KOPT-K1 (cell line): ENCODE results near the gene ATXN1.
"Not testable (repeated sequence)": the region's sequence is repeated elsewhere in the genome, so short reads cannot be mapped to it uniquely, and the experiment has no call there.

Experiments used
- H3K27ac ChIP-seq: fragments of 200-600 bp; sonication (generic); 2 replicates; pipeline ENCODE4 v1.5.1; 2016; ENCODE audit warnings: antibody characterized with exemption, mild to moderate bottlenecking, low read depth, low read length; ENCODE audit not compliant: poor library complexity, severe bottlenecking
- H3K36me3 ChIP-seq: fragments of 200-600 bp; sonication (generic); 2 replicates; pipeline ENCODE4 v1.5.1; 2017; ENCODE audit warnings: antibody characterized with exemption, mild to moderate bottlenecking, low read length, moderate library complexity; ENCODE audit not compliant: insufficient read depth
- H3K9me3 ChIP-seq: fragments of 200-600 bp; sonication (generic); 2 replicates; pipeline ENCODE4 v1.5.1; 2017; ENCODE audit warnings: antibody characterized with exemption, low read length, mild to moderate bottlenecking; ENCODE audit not compliant: insufficient read depth, poor library complexity, severe bottlenecking

Gene ATXN1

DNA sequence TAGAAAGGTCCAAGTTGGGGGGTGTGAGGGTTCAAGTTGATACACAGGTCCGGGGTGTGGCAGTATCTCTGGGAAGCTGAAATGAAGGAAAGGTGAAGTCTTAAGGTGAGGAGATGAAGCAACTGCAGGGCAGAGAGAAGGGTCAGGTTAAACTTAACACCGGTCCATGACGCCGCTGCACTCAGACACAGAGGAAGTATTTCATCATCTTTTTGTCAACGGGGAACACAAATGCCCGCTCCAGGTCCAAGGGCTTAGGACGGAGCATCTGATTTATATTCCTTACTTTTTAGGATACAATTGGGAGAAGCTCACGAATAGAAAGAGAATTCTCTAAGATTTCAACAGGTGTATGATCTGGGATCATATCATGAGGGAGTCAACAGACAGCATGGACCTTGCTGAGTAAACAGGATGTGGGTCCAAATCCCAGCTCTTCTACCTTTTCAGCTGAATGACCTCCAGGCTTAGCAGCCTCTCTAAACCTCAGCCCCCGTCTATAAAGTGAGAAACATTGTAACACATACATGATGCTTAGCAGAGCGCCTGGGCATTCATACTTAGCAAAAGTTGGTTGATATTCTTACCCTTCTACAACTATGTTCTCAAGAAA lies 197.5 kb downstream of the ATXN1 start:
- no peak overlapping the region for H3K27ac ChIP-seq
- H3K9me3 ChIP-seq = no peaks in the 10 kb centered on the region
- H3K36me3 ChIP-seq = no peaks in the 10 kb centered on the region

DNA sequence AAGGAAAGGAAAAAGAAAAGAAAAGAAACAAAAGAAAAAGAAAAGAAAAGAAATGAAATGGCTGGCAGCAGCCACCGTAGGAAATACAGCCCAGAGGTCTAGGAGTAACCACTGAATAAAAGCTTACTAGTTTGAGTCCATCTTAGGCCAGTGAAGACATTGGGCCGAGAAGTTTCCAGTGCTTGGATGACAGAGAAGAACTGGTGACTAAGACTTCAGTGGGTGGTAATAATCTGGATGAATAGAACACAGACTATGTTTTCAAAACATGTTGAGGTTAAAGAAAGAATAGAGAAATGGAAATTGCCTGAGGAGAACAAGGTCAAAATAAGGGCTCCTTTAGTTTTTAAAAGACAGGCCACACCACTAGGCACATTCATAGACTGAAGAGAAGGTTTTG lies 198.8 kb downstream of the ATXN1 start:
- H3K36me3 ChIP-seq = no peaks in the 10 kb centered on the region
- no peaks in the 10 kb centered on the region for H3K9me3 ChIP-seq
- no peak overlapping the region for H3K27ac ChIP-seq

DNA sequence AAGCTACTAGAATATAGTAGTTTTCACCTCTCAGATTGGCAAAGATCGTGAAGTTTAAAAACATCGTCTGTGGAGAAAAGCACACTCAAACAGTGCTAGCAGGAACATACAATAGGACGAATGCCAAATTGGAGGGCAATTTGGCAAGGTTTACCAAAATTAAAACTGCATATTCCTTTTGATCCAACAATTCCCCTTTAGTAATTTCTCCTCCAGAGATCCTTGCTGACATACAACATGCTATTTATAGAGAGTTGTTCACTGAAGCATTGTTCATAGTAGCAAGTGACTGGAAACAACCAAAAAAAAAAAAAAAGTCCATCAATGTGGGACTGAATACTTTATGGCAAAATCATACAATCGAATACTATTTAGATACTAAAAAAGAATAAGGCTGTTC lies 202.2 kb downstream of the ATXN1 start:
- Histone ChIP-seq H3K36me3 (no peaks in the 10 kb centered on the region), H3K9me3 (no peaks in the 10 kb centered on the region), H3K27ac (no peak overlapping the region)

DNA sequence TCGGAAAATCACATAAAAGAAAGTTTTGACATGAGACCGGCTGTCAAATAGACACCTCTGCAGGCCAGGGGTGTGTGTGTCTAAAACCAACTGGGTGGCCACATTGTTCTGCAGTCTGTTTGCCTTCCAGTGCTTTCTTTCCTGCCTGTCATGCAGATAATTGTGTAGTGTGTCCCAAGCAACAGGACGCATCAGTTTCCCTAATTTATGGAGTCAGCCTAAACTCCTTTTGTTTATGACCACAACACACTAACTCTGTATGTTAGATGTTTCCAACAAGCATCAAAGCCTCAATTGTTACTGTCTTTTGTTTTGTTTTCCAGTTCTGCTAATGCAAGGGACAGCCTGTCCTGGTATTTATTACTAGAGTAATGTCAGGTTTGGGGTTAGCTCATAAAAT lies 205.7 kb downstream of the ATXN1 start:
- Histone ChIP-seq H3K9me3 (no peaks in the 10 kb centered on the region), H3K27ac (no peak overlapping the region), H3K36me3 (no peaks in the 10 kb centered on the region)

DNA sequence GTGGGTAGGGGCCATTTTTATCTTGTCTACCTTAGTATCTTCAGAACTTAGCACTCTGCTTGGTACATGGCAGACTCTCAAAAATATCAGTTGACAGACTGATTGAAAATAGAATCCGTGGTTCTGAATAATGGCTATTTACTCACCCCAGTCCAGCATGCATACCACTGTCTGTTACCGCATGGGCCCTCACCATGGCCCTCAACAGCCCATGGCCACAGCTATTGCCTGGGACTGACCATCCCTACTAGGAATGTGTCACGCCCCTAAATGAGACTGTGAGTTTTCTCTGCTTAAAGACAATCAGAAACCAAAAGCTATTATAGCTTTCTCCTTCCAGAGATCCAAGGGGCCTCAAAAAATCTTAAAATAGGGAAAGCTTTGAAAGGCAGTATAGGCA lies 207.7 kb downstream of the ATXN1 start:
- no peaks in the 10 kb centered on the region for H3K36me3 ChIP-seq
- H3K27ac ChIP-seq = no peak overlapping the region
- no peaks in the 10 kb centered on the region for H3K9me3 ChIP-seq

DNA sequence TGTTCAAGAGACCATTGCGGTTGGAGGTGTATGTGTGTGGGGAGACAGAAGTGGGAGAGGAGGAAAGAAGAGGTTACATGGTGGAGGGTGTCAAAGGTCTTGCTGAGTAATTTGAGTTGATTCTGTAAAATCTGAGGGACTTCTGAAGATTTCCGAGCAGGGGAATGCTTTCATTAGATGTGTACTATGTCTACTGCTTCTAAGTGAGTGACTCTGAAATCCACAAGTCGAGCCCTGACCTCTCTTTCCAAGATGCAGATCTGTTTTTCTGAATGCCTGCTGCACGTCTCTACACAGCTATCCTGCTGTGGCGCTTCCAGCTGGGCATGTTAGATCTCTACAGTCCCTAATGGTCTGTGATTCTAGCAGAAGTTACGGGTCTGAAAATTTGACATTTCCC lies 209.8 kb downstream of the ATXN1 start:
- no peaks in the 10 kb centered on the region for H3K9me3 ChIP-seq
- H3K36me3 ChIP-seq = no peaks in the 10 kb centered on the region
- H3K27ac ChIP-seq = no peak overlapping the region

DNA sequence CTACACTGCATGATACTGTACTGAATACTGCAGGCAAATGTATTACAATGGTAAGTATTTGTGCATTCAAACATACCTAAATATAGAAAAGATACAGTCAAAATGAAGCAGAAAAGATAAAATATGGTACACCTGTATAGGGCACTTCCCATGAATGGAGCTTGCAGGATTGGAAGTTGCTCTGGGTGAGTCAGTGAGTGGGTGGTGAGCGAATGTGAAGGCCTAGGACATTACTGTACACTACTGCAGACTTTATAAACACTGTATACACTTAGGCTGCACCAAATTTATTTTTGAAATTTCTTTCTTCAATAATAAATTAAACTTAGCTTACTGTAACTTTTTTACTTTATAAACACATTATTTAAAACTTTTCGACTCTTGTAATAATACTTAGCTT lies 213.1 kb downstream of the ATXN1 start:
- H3K9me3 ChIP-seq = no peaks in the 10 kb centered on the region

DNA sequence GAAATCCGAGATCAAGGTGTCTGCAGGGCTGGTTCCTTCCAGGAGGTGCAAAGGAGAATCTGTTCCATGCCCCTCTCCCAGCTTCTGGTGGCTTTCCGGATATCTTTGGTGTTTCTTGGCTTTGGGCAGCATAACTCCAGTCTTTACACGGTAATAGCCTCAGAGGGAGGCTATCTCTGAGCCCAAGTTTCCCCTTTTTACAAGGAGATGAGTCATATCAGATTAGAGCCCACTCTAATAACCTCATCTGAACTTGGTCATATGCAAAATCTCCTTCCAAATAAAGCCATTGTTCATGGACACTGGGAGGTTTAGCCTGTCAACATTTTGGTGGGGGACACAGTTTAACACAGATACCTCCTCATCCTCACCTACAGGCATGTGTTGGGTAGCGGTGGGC lies 213.7 kb downstream of the ATXN1 start:
- Histone ChIP-seq H3K27ac (no peak overlapping the region), H3K36me3 (no peaks in the 10 kb centered on the region), H3K9me3 (no peaks in the 10 kb centered on the region)

More for the DNA sequence above, 213.1 kb downstream of the ATXN1 start:
- H3K36me3 ChIP-seq = no peaks in the 10 kb centered on the region
- H3K27ac ChIP-seq = no peak overlapping the region

DNA sequence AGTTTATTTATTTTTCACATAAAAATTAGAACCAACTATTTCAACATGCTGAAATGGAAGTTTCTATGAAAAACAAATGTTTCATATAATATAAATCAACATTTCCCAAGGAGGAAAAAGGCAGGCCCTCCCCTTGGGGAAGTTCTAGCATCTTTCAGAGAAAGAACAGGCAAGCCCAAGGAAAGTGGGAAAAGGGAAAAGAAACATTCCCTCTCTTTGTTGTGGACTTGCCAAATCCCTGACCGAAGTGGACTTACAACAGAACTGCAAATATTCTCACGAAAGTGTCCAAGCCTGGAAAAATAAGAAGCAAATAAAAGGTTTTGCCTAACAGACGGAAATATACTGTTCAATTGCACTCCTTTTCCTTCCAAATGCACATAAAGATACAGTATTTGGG lies 214.4 kb downstream of the ATXN1 start:
- Histone ChIP-seq H3K9me3 (no peaks in the 10 kb centered on the region), H3K36me3 (no peaks in the 10 kb centered on the region), H3K27ac (no peak overlapping the region)

DNA sequence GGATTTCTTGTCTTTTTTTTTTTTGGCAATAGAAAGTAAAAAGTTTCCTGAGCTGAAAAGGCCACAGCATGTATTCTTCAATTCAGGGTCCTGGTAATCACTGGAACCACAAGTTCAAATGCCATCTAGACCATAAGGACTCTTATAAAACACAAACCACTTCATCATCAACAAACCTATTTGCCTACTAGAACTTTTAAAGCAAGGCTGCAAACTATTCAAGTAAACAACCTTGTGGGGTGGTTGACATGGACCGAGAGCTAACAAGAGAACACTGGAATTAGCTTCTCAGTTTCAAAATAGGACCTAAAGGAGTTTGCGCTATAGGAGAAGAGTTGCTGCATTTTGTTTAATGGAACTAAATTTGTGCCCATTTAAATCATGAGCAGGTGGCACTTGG lies 215.9 kb downstream of the ATXN1 start:
- Histone ChIP-seq H3K36me3 (no peaks in the 10 kb centered on the region), H3K9me3 (no peaks in the 10 kb centered on the region), H3K27ac (no peak overlapping the region)

DNA sequence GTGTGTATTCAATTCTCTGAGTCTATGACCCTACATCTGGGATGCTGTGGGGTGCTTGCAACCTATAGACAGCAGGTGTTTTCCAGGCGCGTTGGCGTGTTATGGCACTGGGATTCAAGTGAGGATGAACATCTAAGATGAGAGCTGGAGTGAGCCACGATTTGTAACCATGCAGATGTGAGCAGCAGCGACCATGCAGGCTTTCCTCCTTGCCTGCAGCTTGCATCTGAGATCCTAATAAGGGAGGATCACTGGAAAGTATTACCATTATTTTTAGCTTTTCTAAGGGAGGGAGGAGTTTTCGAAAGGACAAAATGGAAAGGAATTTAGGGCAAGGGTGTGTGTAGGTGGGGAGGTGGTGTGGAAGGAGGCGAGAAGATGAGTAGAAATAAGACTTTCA lies 216.7 kb downstream of the ATXN1 start:
- Histone ChIP-seq H3K27ac (no peak overlapping the region), H3K36me3 (no peaks in the 10 kb centered on the region), H3K9me3 (no peaks in the 10 kb centered on the region)

DNA sequence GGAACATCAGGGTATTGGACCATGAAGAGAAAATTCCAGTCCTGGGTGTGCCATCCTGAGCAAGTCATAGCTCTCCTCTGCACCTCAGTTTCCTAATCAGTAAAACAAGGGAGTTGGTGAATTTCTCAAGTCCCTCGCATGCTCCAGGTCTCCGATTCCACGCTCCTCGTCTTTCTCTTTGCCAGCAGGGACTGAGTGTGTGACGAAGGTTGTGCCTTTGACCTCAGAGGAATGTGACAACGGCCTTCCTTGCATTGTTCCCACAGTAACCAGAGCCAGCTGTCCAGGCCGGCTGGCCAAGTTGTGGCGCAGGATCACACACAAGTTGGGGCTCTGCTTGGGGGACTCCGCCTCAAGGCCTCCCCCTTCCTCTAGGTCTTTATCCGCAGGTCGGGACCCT lies 217.3 kb downstream of the ATXN1 start:
- Histone ChIP-seq H3K27ac (no peak overlapping the region), H3K36me3 (no peaks in the 10 kb centered on the region), H3K9me3 (no peaks in the 10 kb centered on the region)

DNA sequence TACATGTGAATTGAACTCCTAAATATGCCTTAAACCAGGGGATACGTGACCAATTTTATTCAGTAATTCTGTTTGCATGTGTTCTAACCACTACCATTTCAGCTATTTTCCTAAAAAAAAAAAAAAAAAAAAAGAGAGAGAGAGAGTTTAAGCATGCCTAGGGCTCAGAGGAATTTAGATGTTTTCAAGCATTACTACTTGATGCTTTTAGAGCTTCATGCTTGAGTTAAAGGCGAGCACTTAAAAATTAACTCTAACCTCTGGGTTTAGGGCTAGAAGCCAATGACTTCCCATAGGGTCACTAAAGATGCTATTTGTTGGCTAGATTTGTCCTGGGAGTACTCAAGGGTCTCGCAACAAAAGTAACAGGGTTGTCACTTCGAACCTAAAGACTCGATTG lies 217.7 kb downstream of the ATXN1 start:
- no peaks in the 10 kb centered on the region for H3K36me3 ChIP-seq
- no peak overlapping the region for H3K27ac ChIP-seq
- no peaks in the 10 kb centered on the region for H3K9me3 ChIP-seq

DNA sequence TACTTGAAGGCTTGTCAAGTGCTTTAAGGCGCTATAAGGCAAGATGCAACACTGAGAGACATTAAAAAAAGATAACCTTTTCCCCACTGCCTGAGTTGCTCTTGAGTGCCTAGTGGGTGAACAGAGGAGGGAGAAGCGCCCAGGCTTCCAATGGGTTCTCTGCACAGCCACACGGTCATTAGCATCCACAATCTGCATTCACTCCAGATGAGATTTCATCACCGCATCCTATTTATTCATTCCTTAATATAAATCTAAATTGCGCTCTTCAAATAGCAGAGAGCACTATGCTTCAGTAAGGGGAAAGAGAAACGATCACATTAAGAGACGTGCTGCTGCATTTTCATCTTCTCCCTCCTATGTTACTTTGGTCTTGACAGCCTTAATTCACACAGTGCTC lies 219.2 kb downstream of the ATXN1 start:
- H3K27ac ChIP-seq = no peak overlapping the region
- no peaks in the 10 kb centered on the region for H3K36me3 ChIP-seq

DNA sequence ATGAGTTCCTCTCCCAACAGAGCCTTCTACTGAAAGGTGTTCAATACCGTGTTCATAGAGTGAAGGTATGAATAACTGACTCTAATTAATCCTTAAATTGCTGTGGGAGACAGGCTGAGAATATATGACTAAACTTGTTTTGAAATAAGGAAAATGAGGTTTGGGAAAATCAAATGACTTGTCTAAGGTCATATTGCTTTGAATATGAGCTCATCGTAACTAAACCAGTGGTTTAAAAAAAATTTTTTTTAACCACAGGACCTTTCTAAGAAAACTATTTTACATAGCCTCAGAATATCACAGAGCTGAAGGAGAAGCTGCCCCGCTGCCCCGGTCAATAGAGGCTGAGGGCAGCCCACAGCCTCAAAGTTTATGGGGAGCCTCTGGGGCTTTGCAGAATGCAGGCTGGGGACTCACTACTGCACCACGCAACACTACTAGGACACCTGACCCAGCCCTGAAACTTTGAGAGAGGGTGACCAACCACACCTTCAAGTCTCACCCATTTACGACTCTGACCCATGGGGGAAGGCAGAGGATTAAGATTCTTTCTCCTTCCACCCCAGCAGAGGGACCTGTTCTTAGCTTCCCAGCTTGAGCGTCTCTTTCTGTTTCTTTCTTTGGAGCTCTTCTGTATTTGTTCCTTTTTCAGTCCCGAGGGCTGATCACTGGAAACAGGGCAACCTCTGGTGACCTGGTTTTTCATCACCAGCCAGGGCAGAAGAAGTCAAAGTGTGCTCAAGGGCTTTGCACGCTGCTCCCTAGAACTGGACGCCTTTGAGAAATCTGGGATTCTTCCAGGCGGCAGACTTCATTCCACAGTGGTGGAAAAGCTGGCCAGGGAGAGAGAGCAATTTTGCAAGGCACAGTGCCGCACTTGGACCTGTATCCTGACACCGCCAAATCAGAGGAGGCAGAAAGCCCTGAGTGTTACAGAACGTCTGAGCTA lies 220.2 kb downstream of the ATXN1 start:
- no peak overlapping the region for H3K27ac ChIP-seq
- H3K9me3 ChIP-seq = no peaks in the 10 kb centered on the region
- H3K36me3 ChIP-seq = no peaks in the 10 kb centered on the region

More for the DNA sequence above, 219.2 kb downstream of the ATXN1 start:
- H3K9me3 ChIP-seq = no peaks in the 10 kb centered on the region

DNA sequence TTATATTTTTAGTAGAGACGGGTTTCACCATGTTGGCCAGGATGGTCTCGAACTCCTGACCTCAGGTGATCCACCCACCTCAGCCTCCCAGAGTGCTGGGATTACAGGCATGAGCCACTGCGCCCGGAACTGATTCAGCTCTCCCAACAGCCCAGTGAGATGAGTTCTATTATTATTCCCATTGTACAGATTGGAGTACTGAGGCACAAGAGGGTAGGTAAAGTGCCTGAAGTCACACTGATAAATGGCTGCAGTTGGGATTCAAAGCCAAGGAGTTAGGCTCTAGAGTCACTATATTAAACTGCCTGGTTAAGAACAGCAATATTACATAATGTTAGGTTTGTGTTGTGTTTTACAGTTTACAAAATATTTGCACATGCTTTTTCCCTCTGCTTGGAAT lies 220.9 kb downstream of the ATXN1 start:
- not testable (repeated sequence) for H3K27ac ChIP-seq, H3K36me3 ChIP-seq, H3K9me3 ChIP-seq
